NK-92 treated with Interleukin-12 subunit alpha and Interleukin-12 subunit beta, amount 100 ng/mL, for 24 hours (cell line): Measurements from ENCODE around the gene IRS2.
"Not testable (repeated sequence)": the region's sequence is repeated elsewhere in the genome, so short reads cannot be mapped to it uniquely, and the experiment has no call there.

Experiments used
- DNase-seq: peaks from one replicate; lab custom pipeline; 2025; lab: John Stamatoyannopoulos, UW

IRS2 gene

GRCh38 chr13:109755551-109755950 lies 30.8 kb downstream of the IRS2 start:
- no peak for DNase-seq

GRCh38 chr13:109751477-109751876 lies 34.9 kb downstream of the IRS2 start:
- DNase-seq: no peak

- DNase-seq: no peak
Observed at GRCh38 chr13:109750221-109750775, 36.1 kb downstream of the IRS2 start.

DNA sequence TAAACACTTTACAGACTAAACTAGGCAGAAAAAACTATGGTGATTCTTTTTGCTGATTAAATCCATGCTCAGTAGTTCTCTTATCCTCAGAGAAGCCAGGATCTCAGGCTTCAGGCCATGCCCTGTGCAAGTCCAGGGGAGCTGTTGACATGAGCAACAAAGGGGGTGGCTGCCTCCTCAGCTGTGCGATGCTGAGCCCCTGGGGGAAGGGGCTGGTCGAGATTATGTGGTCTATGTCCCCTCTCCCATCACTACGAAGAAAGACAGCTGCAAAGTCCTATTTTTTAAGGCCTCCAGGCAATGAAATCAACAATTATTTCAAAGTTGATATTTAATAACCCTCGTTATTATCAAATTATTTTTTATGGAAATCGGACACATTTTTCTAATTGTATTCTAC lies 37.0 kb downstream of the IRS2 start:
- no peak for DNase-seq

DNA sequence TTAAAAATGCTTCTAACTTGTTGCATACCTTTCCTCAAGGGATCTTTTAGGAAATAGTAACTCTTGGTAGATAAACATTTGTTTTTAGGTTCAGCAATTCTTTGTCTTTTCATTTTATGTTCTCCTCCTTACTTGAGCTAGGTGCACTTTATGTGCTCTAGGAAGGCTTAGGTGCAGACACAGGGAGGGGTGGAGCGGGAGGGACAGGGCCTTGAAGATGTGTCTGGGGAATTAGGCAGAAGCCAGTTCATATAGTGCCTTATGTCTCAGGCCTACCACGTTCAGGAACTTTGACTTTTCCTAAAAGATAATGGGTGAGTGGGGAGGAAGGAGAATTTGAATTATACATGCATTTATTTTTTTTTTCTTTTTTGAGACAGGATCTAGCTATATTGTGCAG lies 37.7 kb downstream of the IRS2 start:
- DNase-seq: no peak

GRCh38 chr13:109747524-109747923 lies 38.9 kb downstream of the IRS2 start:
- DNase-seq: no peak

DNA sequence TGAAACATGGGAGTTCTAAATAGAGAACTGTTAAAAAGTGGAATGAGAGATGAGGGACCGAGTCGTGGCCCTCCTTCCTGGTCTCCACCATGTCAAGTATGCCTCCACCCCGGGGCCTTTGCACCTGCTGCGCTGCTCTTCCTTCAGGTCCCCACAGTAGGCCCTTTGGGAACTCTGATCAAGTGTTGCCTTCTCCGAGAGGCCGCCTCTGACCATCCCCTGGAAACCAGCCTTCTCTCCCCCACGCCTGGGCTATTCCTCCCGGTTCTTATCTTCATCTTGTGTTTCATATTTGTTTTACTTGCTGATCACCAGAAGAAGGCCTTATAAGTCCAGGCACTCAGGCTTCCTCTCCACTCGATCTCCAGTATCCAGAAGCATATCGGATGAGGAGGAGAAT lies 40.0 kb downstream of the IRS2 start:
- DNase-seq: no peak

DNA sequence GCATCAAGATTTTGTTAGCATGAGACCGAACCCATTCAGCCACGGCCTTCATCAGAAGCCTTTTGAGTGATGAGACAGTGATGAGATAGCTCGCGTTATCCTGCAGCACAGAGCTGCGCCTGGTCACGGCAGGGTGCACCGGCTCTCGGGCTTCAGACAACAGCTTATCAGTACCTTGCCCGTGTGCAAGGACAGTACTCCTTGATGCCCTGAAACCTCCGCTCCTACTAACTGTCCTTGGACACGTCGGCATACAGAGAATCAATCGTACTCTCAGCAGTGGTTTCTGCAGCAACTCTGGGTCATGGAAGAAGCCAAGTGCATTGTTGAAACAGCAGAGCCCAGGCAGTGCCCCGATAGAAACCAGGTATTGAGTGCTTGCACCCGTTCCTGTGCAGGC lies 40.7 kb downstream of the IRS2 start:
- no peak for DNase-seq

DNA sequence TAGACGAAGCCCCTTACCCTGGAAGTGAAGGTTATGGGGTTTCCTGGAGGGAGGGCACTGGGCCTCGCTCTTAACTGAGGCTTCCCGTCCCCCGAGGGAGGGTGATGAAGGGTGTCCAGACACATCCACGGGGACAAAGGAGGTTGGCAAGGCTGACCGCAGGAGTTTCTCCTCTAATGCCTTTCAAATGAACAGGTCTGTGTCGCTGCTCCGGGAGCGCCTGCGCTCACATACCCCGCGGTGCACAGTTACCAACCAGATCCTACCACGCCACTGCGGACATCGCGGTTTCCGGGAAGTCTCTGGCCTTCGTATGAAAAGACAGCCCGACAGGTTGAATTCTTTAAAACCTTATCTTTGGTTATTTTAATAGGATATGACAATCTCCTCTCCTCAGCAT lies 41.3 kb downstream of the IRS2 start:
- no peak for DNase-seq

DNA sequence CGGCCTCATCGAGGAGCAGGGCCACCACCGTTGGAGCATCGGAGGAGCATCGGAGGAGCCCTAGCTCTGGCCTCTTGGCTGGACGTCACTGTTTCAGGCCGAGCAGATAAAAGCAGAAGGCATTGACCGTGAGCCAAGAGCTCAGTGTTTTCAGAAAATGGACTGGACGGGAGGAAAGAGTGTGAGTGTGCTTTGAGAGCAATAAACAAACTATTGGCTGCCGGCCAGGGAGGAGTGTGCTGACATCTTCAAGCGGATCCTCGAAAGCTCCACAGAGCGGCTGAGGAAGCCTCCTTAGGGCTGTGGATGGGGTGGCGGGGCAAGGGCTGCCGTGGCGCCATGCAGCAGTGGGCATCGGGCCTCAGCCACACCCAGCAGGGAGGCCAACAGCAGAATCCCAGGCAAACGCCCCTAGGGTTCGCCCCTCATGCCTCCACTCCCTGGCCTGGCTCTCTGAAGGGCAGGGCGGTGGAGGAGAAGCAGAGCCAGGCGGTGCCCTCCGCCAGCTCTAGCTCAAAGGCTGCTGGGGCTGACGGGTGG lies 41.8 kb downstream of the IRS2 start:
- DNase-seq: no peak

GRCh38 chr13:109743706-109744453 lies 42.5 kb downstream of the IRS2 start:
- DNase-seq: no peak

- DNase-seq: no peak
Observed at GRCh38 chr13:109741966-109742365, 44.4 kb downstream of the IRS2 start.

DNA sequence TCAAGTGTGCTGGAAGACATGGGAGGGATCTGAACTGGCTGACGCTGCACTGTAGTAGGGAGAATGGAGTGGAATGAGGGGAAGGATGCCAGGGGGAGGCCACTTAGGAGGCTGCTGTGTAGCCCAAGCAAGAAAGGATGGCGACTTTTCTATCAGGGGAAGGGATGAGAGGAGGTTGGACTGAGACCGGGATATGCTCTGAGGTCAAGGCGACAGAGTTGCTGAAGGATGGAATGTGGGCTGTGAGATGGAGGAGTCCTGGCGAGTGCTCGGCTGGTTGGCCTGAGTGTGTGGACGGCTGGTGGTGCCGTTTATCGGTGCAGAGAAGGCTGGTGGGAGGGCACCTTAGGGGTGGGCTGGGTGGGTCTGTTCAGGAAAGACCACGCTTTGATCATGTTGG lies 45.7 kb downstream of the IRS2 start:
- DNase-seq: no peak

GRCh38 chr13:109740121-109740520 lies 46.3 kb downstream of the IRS2 start:
- no peak for DNase-seq

DNA sequence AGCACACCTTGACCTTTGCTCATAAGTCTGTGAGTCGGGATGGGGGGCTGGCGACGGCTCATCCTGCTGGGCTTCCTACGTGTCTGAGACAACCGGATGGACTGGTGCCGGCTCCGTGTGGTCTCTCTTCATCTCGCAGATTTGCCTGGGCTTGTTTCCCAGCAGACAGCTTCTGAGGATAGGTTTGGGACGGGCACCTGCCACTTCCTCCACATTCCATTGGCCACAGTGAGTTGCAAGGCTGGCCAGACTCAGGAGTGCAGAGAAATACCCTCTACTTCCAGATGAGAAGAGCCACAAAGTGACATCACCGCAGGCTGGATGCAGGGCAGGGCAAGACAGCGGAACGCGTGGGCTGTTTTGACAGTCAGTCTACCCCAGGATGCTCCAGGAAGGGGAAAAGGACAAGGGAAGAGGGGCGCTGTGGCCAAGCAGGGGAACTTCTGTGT lies 48.1 kb downstream of the IRS2 start:
- no peak for DNase-seq

DNA sequence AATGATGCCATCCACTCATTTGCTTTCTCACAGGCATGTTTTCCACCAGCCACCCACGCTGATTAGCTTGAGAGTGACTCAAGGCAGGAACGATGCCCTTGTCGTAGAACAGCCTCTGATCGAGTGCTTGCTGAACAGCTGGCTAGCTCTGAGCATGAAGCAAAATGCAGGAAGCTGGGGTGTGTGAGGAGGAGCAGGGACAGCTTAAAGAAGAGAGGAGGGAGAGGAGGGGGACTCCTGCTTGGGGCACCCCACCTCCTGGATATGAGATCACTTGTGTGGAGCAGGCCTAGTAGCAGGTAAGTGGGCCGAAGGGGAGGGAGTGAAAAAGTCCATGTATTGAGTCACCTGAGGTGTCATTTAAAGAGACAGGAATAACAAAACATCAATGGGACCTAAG lies 48.8 kb downstream of the IRS2 start:
- no peak for DNase-seq

GRCh38 chr13:109737046-109737573 lies 49.3 kb downstream of the IRS2 start:
- no peak for DNase-seq

DNA sequence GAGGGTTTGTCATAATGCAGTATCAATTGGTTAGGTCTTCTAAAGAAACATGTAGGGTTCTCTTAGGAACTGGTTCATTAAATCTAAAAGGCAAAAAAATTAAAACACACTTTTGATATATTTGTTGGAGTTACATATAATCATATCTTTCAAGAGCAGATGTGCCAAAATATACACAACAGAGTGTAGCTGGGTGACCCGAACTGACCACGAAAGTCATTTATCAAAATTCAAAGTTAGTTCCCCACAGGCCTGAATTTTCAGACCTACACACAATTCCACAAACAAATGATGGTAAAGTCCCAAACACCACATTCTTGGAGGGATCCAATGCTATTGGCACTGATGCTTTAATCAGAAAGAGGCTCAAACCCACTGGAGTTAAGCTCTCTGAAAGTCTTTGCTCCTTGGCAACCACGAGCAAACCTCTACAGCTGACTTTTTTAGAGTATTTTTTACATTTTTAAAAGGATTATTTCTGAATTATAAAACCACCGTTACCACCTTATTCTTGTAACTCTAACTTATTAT lies 50.9 kb downstream of the IRS2 start:
- DNase-seq: no peak

DNA sequence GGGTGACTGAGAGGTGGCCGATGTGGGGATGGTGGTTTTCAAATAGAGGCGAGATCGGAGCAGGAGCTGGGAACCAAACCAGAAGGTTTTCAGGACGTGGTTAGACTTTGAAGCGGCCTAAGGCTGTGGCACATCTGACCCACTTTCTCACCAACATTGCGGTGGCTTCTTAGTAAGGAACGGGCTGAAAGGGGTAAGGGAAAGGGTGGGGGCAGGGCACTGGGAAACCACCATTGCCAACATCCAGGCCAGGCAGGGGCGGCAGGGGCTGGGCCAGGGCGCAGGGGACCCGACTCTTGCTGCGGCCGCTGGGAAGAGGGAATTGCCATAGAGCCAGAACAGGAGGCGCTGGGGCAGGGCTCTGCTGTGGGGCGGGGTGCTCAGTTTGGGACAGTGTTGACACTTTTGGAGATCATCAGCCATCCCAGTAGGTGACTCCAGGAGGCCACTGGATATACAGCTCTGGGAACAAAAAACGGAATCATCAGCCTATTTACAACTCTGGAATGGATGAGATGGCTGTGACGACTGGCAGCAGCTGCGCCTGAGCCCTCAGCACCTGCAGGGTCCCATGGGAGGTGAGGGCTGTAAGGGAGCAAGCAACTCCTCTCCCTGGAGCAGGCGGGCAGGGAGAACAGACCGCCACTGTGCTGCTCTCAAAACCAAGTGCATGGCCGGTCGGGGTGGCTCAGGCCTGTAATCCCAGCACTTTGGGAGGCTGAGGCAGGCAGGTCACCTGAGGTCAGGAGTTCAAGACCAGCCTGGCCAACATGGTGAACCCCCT lies 52.2 kb downstream of the IRS2 start:
- DNase-seq: no peak

DNA sequence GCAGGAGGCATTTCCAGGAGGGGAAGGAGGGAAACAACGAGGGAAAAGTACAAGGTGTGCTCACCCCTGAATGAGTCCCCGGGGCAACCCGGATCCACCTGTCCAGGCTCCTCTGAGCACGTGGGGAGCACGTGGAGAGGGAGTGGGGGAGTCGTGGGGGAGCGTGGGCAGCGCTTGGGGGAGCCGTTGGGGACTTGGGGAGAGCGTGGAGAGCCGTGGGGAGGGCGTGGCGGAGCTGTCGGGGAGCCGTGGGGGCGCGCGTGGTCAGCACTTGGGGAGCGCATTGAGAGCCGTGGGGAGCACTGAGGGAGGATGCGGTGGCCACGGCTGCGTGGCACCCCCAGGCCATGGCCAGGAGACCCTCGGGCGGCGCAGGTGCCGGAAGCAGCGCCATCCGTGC lies 52.8 kb downstream of the IRS2 start:
- DNase-seq: no peak

DNA sequence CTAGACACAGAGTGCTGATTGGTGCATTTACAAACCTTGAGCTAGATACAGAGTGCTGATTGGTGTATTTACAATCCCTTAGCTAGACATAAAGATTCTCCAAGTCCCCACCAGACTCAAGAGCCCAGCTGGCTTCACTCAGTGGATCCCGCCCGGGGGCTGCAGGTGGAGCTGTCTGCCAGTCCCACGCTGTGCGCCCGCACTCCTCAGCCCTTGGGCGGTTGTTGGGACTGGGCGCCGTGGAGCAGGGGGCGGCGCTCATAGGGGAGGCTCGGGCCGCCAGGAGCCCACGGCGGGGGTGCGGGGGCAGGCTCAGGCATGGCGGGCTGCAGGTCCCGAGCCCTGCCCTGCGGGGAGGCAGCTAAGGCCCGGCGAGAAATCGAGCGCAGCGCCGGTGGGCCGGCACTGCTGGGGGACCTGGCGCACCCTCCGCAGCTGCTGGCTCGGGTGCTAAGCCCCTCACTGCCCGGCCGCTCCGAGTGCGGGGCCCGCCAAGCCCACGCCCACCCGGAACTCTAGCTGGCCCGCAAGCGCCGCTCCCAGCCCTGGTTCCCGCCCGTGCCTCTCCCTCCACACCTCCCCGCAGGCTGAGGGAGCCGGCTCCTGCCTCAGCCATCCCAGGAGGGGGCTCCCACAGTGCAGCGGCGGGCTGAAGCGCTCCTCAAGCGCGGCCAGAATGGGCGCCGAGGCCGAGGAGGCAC lies 53.8 kb downstream of the IRS2 start:
- not testable (repeated sequence) for DNase-seq

DNA sequence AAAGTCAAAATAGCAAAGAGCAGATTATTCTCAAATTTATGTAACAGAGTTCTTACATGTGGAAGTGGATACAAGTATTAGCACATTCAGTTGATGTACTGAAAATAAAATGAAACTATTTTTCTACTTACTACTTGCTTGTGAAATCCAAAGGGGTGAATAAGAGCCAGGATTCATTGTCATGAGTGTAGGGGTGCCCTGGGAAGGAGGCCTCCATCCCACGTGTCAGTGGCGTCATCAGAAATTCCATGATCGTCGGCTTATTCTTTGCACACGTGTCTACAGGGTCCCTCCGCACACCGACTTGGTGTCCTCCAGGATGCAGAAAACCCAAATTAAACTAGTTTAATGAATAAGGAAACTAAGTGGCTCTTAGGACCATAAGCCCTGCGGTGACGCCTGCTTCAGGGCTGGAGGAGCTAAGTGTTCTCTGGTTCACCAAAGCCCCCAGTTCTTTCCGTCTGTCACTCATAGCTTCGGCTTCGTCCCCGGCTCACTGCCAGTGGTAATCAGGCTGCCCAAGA lies 55.5 kb downstream of the IRS2 start:
- DNase-seq: no peak
